Thyroid gland (tissue), 4 donors: ENCODE results near the gene PPP2CA.

Experiments
- POLR2A ChIP-seq, 2 donors: fragments of 450-650 bp; IDR thresholded peaks; one replicate each; pipeline ENCODE4 v1.6.1; 2017; ENCODE audit warnings: antibody characterized with exemption in 2 of 2, mild to moderate bottlenecking in 2 of 2, moderate library complexity in 1 of 2
- TF ChIP-seq, protein P1 (sequence below), 6 experiments: fragments of 200-600 bp in 3 of 6; fragments of 450-650 bp in 3 of 6; sonication (generic) in 3 of 6; IDR thresholded peaks; one replicate each; pipeline ENCODE4 v1.5.1; 2016 to 2019; ENCODE audit warnings: antibody characterized with exemption in 6 of 6, mild to moderate bottlenecking in 2 of 6, inconsistent platforms in 1 of 6, moderate library complexity in 1 of 6

GRCh38 chr5:134255418-134256150, 29.7 kb upstream of the PPP2CA start:
- TF ChIP-seq, protein P1, sequence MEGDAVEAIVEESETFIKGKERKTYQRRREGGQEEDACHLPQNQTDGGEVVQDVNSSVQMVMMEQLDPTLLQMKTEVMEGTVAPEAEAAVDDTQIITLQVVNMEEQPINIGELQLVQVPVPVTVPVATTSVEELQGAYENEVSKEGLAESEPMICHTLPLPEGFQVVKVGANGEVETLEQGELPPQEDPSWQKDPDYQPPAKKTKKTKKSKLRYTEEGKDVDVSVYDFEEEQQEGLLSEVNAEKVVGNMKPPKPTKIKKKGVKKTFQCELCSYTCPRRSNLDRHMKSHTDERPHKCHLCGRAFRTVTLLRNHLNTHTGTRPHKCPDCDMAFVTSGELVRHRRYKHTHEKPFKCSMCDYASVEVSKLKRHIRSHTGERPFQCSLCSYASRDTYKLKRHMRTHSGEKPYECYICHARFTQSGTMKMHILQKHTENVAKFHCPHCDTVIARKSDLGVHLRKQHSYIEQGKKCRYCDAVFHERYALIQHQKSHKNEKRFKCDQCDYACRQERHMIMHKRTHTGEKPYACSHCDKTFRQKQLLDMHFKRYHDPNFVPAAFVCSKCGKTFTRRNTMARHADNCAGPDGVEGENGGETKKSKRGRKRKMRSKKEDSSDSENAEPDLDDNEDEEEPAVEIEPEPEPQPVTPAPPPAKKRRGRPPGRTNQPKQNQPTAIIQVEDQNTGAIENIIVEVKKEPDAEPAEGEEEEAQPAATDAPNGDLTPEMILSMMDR (IDR thresholded peaks at IDR 0.05) = no peak
- no peak for TF ChIP-seq POLR2A (IDR thresholded peaks at IDR 0.05)
